Measurements from ENCODE around the gene WDR46. TPM values are rescaled to one million over a fixed set of nuclear protein-coding genes. Genes with fewer than 3 reads are reported as not detected.

Gene WDR46
- total RNA-seq, 6 experiments from 2014 or later: 13.1 to 35.2 (median 23.9) TPM

GRCh38 chr6:33317419-33317668 lies 28.3 kb upstream of the WDR46 start:
- H3K4me3 ChIP-seq: peak overlapping the region; percentile 49 to 52 (median 51)
- peaks cover 0 to 55% (median 12%) of the 10 kb centered on the region in 4 donors for H3K4me1 ChIP-seq
- peak overlapping the region; percentile 60 to 66 (median 63) for H3K27ac ChIP-seq
- ATAC-seq (peak in 3 of 4 donors; percentile 0 to 3 (median 1)), DNase-seq (no peak)
- H3K9me3 ChIP-seq: no peaks in the 10 kb centered on the region
- H3K27me3 ChIP-seq: no peaks in the 10 kb centered on the region
- 2% methylated on average over 24 of the region's 27 CpGs for WGBS (ENCODE audit: insufficient coverage, low coverage, low lambda C conversion rate, missing lambda C conversion rate)
- TF ChIP-seq CTCF (IDR thresholded peaks at IDR 0.05): no peak
- TF ChIP-seq POLR2A (IDR thresholded peaks at IDR 0.05): no peak
- peaks cover 0 to 24% (median 6%) of the 10 kb centered on the region in 4 donors for H3K36me3 ChIP-seq
- intact Hi-C loops (cut with DNase I): no loop called here

- 70% methylated on average over 16 of the region's 19 CpGs for WGBS (ENCODE audit: insufficient coverage, low coverage, low lambda C conversion rate, missing lambda C conversion rate)
- intact Hi-C loops (cut with DNase I): no loop called here
These were observed 27.8 kb upstream of the WDR46 start for GRCh38 chr6:33316603-33317418.

GRCh38 chr6:33315793-33316602 lies 27.0 kb upstream of the WDR46 start:
- no peak for DNase-seq
- TF ChIP-seq POLR2A (IDR thresholded peaks at IDR 0.05): no peak
- no peak for TF ChIP-seq CTCF (IDR thresholded peaks at IDR 0.05)

More at GRCh38 chr6:33316603-33317418, 27.8 kb upstream of the WDR46 start:
- Histone ChIP-seq H3K9me3 (no peaks in the 10 kb centered on the region), H3K4me1 (peaks cover 0 to 58% (median 10%) of the 10 kb centered on the region in 4 donors), H3K4me3 (peak overlapping the region in 2 of 3 donors; percentile 51 to 52), H3K27ac (no peak overlapping the region), H3K27me3 (no peaks in the 10 kb centered on the region), H3K36me3 (peaks cover 0 to 24% (median 6%) of the 10 kb centered on the region in 4 donors)
- TF ChIP-seq CTCF (IDR thresholded peaks at IDR 0.05) (no peak), POLR2A (IDR thresholded peaks at IDR 0.05) (no peak)
- ATAC-seq (no peak), DNase-seq (peak in 2 of 3 donors; percentile 33 to 60)

GRCh38 chr6:33314943-33315792 lies 26.1 kb upstream of the WDR46 start:
- Histone ChIP-seq H3K27ac (peak overlapping the region; percentile 94 to 99 (median 97)), H3K4me1 (peaks cover 0 to 48% (median 2%) of the 10 kb centered on the region in 4 donors), H3K27me3 (no peaks in the 10 kb centered on the region), H3K4me3 (peak overlapping the region in 2 of 3 donors; percentile 79 to 93), H3K9me3 (no peaks in the 10 kb centered on the region), H3K36me3 (peaks cover 0 to 18% (median 4%) of the 10 kb centered on the region in 4 donors)
- ATAC-seq (no peak), DNase-seq (peak; percentile 54 to 67 (median 60))
- intact Hi-C loops (cut with DNase I): no loop called here
- TF ChIP-seq CTCF (IDR thresholded peaks at IDR 0.05) (no peak), POLR2A (IDR thresholded peaks at IDR 0.05) (no peak)
- 12% methylated on average over 3 of the region's 47 CpGs for WGBS (ENCODE audit: insufficient coverage, low coverage, low lambda C conversion rate, missing lambda C conversion rate)

More at GRCh38 chr6:33315793-33316602, 27.0 kb upstream of the WDR46 start:
- H3K4me3 ChIP-seq: no peak overlapping the region
- no peak overlapping the region for H3K27ac ChIP-seq
- intact Hi-C loops (cut with DNase I): no loop called here
- 93% methylated on average over 2 of the region's 17 CpGs for WGBS (ENCODE audit: insufficient coverage, low coverage, low lambda C conversion rate, missing lambda C conversion rate)
- no peaks in the 10 kb centered on the region for H3K9me3 ChIP-seq
- no peak for ATAC-seq
- H3K4me1 ChIP-seq: peaks cover 0 to 53% (median 6%) of the 10 kb centered on the region in 4 donors
- peaks cover 0 to 22% (median 5%) of the 10 kb centered on the region in 4 donors for H3K36me3 ChIP-seq
- no peaks in the 10 kb centered on the region for H3K27me3 ChIP-seq
